AG04450 (cell line): ENCODE data around the gene ANKRD65. TPM values are rescaled to one million over a fixed set of nuclear protein-coding genes. Genes with fewer than 3 reads are reported as not detected.
"Not testable (repeated sequence)": the region's sequence is repeated elsewhere in the genome, so short reads cannot be mapped to it uniquely, and the experiment has no call there.

Experiments
- CTCF ChIA-PET: fragments of 300-600, 350-600 bp; formaldehyde crosslinking; extraction: SDS; loops from one replicate; lab custom pipeline; 2022; ENCODE audit warnings: antibody characterized with exemption, inconsistent platforms; lab: Charles Lee
- POLR2A ChIA-PET: fragments of 350-600 bp; formaldehyde crosslinking; extraction: SDS; loops from one replicate; lab custom pipeline; 2021; ENCODE audit warnings: antibody characterized with exemption, inconsistent platforms; lab: Yijun Ruan, JAX
- DNase-seq: peaks from one replicate; pipeline ENCODE4 v3.0.0-alpha.2; 2011; ENCODE audit warnings: low read depth, low spot score
- H3K27ac ChIP-seq: one replicate; pipeline ENCODE4 v1.5.1; 2012; ENCODE audit warnings: low read depth, low read length, control low read depth
- H3K27me3 ChIP-seq: one replicate; pipeline ENCODE4 v1.6.0; 2012; ENCODE audit warnings: low read length; ENCODE audit not compliant: control insufficient read depth, insufficient read depth
- H3K4me3 ChIP-seq: 2 replicates; pipeline ENCODE4 v1.5.1; 2011; ENCODE audit warnings: mild to moderate bottlenecking, low read depth, low read length, control low read depth
- H3K9me3 ChIP-seq: 2 replicates; pipeline ENCODE4 v1.5.1; 2012; ENCODE audit warnings: low read length; ENCODE audit not compliant: control insufficient read depth, insufficient read depth
- CTCF ChIP-seq: IDR thresholded peaks from 2 replicates; pipeline ENCODE4 v1.5.1; 2011; ENCODE audit warnings: low read depth, low read length, control low read depth, inconsistent platforms
- polyA plus RNA-seq: library from polyadenylated mRNA; depleted of rRNA; stranded (reverse); fragments of >200 nt; gene quantifications from 2 replicates; pipeline ENCODE4 v1.2.3, GENCODE V29; 2011

The ANKRD65 gene
- polyA plus RNA-seq, 1 experiment = 0.16 TPM

GRCh38 chr1:1460540-1461130 lies 39.6 kb upstream of the ANKRD65 start:
- H3K4me3 ChIP-seq = no peak overlapping the region
- no peak for DNase-seq
- no peaks in the 10 kb centered on the region for H3K27me3 ChIP-seq
- H3K9me3 ChIP-seq = no peaks in the 10 kb centered on the region
- ChIA-PET POLR2A (no interaction called here), CTCF (no interaction called here)
- TF ChIP-seq CTCF = no peak
- H3K27ac ChIP-seq = no peak overlapping the region

GRCh38 chr1:1459711-1460110 lies 38.6 kb upstream of the ANKRD65 start:
- H3K27ac ChIP-seq, H3K4me3 ChIP-seq, H3K27me3 ChIP-seq, H3K9me3 ChIP-seq, POLR2A ChIA-PET, DNase-seq, CTCF ChIA-PET: not testable (repeated sequence)

- DNase-seq, POLR2A ChIA-PET, H3K27ac ChIP-seq, H3K27me3 ChIP-seq, H3K4me3 ChIP-seq, CTCF ChIA-PET, H3K9me3 ChIP-seq: not testable (repeated sequence)
These were observed 38.1 kb upstream of the ANKRD65 start for GRCh38 chr1:1459156-1459555.

GRCh38 chr1:1456683-1457255 lies 35.7 kb upstream of the ANKRD65 start:
- H3K4me3 ChIP-seq, DNase-seq, H3K9me3 ChIP-seq, POLR2A ChIA-PET, CTCF ChIA-PET, H3K27me3 ChIP-seq, H3K27ac ChIP-seq: not testable (repeated sequence)

GRCh38 chr1:1455934-1456333 lies 34.9 kb upstream of the ANKRD65 start:
- H3K9me3 ChIP-seq, H3K27me3 ChIP-seq, CTCF ChIA-PET, H3K4me3 ChIP-seq, DNase-seq, POLR2A ChIA-PET, H3K27ac ChIP-seq: not testable (repeated sequence)

- ChIA-PET POLR2A (no interaction called here), CTCF (no interaction called here)
- no peak overlapping the region for H3K27ac ChIP-seq
- DNase-seq = no peak
- no peaks in the 10 kb centered on the region for H3K27me3 ChIP-seq
- no peaks in the 10 kb centered on the region; the same call in 1 of the 2 replicates for H3K9me3 ChIP-seq
- no peak overlapping the region for H3K4me3 ChIP-seq
- TF ChIP-seq CTCF = no peak
These were observed 34.3 kb upstream of the ANKRD65 start for GRCh38 chr1:1455366-1455884.

GRCh38 chr1:1454286-1455056 lies 33.4 kb upstream of the ANKRD65 start:
- POLR2A ChIA-PET = not testable (repeated sequence)

More at GRCh38 chr1:1454286-1455056, 33.4 kb upstream of the ANKRD65 start:
- H3K27me3 ChIP-seq, H3K4me3 ChIP-seq, CTCF ChIA-PET, H3K9me3 ChIP-seq, H3K27ac ChIP-seq, DNase-seq: not testable (repeated sequence)
